HepG2 (cell line): Measurements from ENCODE around the gene GYPB. TPM values are rescaled to one million over a fixed set of nuclear protein-coding genes. Genes with fewer than 3 reads are reported as not detected.
"Not testable (repeated sequence)": the region's sequence is repeated elsewhere in the genome, so short reads cannot be mapped to it uniquely, and the experiment has no call there.

Experiments
- ATAC-seq: fragments of 200-7000 bp; cut with Tn5 transposase; 3 replicates; pipeline ENCODE4 v1.9.1; 2020; ENCODE audit warnings: mild to moderate bottlenecking, moderate library complexity
- BruUV-seq: library from RNA; stranded (reverse); fragments of 400-500 nt; replicated peaks from 2 replicates; lab custom pipeline; 2021; lab: Mats Ljungman, UMichigan
- CTCF ChIA-PET: fragments of 300-600 bp; formaldehyde crosslinking; extraction: SDS; loops from one replicate; lab custom pipeline; 2021; ENCODE audit warnings: low total read pairs, inconsistent platforms, low intra/inter-chr PET ratio; lab: Yijun Ruan, JAX
- POLR2A ChIA-PET: fragments of 350-600 bp; sonication (Branson Sonifier 250); formaldehyde crosslinking; loops from one replicate; lab custom pipeline; 2020; ENCODE audit warnings: antibody characterized with exemption, inconsistent platforms; lab: Yijun Ruan, JAX
- DNase-seq: peaks from one replicate; pipeline ENCODE4 v3.0.0-alpha.2; 2015; ENCODE audit warnings: low spot score
- FAIRE-seq: peaks from 3 replicates; lab custom pipeline; 2011; peaks lifted over from hg19 to GRCh38; lab: Jason Lieb, UNC
- H2AFZ ChIP-seq: one replicate; pipeline ENCODE4 v1.6.1; 2011; ENCODE audit warnings: low read length, inconsistent platforms
- H3K27ac ChIP-seq: fragments of 300-600 bp; 3 replicates; pipeline ENCODE4 v1.8.0; 2011; ENCODE audit warnings: mixed run types, mild to moderate bottlenecking, mixed read lengths, low read length, inconsistent platforms; ENCODE audit not compliant: insufficient read depth; ENCODE audit errors: extremely low read length
- H3K27me3 ChIP-seq, 2 experiments: fragments of 200-600 bp in 1 of 2; 2 replicates in 1 of 2; 3 replicates in 1 of 2; pipeline versions ENCODE4 v1.6.0 to v1.8.0; 2011; ENCODE audit warnings: low read length in 2 of 2, mild to moderate bottlenecking in 2 of 2, moderate library complexity in 2 of 2, inconsistent platforms in 1 of 2; ENCODE audit not compliant: insufficient read depth in 2 of 2, control insufficient read depth in 1 of 2
- H3K36me3 ChIP-seq, 2 experiments: fragments of 200-600 bp in 1 of 2; replicated peaks in 1 of 2; 2 replicates in 1 of 2; 3 replicates in 1 of 2; pipeline versions ENCODE4 v1.5.1 to v1.8.0; 2011; ENCODE audit warnings: low read length in 2 of 2, inconsistent platforms in 1 of 2; ENCODE audit not compliant: insufficient read depth in 2 of 2, control insufficient read depth in 1 of 2
- H3K4me1 ChIP-seq: 2 replicates; pipeline ENCODE4 v1.5.1; 2012; ENCODE audit warnings: low read length, inconsistent platforms; ENCODE audit not compliant: insufficient read depth
- H3K4me2 ChIP-seq: 2 replicates; pipeline ENCODE4 v1.6.0; 2011; ENCODE audit warnings: low read depth, low read length, inconsistent platforms
- H3K4me3 ChIP-seq, 3 experiments: fragments of 200-600 bp in 1 of 3; sonication (generic), shearing (Covaris generic) in 1 of 3; replicated peaks in 1 of 3; 2 replicates each; pipeline ENCODE4 v1.5.1; 2011 to 2016; ENCODE audit warnings: low read length in 3 of 3, inconsistent platforms in 2 of 3, low read depth in 2 of 3, mild to moderate bottlenecking in 2 of 3, control low read depth in 1 of 3, mixed read lengths in 1 of 3; ENCODE audit not compliant: insufficient read depth in 1 of 3
- H3K79me2 ChIP-seq: one replicate; pipeline ENCODE4 v1.6.1; 2011; ENCODE audit warnings: low read length, inconsistent platforms; ENCODE audit not compliant: insufficient read depth
- H3K9ac ChIP-seq: 2 replicates; pipeline ENCODE4 v1.6.0; 2011; ENCODE audit warnings: mild to moderate bottlenecking, low read depth, low read length, inconsistent platforms; ENCODE audit not compliant: insufficient read depth
- H3K9me3 ChIP-seq: 2 replicates; pipeline ENCODE4 v1.5.1; 2012; ENCODE audit warnings: mild to moderate bottlenecking, low read length
- H4K20me1 ChIP-seq: 2 replicates; pipeline ENCODE4 v1.6.0; 2011; ENCODE audit warnings: inconsistent platforms, mild to moderate bottlenecking, low read length, moderate library complexity; ENCODE audit not compliant: insufficient read depth
- WGBS: methylation state at CpG from one replicate; pipeline ENCODE4 v1.1.6; 2017; ENCODE audit warnings: low lambda C conversion rate; 5-methylcytosine and 5-hydroxymethylcytosine counted together
- in situ Hi-C: cut with HindIII; loops from 2 replicates; pipeline ENCODE4 v1.10.0; 2017; ENCODE audit warnings: low pct_unique_long_range_greater_than_20kb; ENCODE audit not compliant: extremely low pct_ligation_motif_present
- intact Hi-C: fragments of 100-400 bp; cut with micrococcal nuclease; formaldehyde crosslinking; loops from one replicate; pipeline ENCODE4 v1.10.0; 2022; ENCODE audit not compliant: unreplicated experiment
- polyA plus RNA-seq, 8 experiments: library from polyadenylated mRNA; depleted of rRNA in 3 of 8; stranded (reverse) in 7 of 8; unstranded in 1 of 8; fragments of >200 nt; fragmentation: Illumina TruSeq in 4 of 8; extraction: Trizol in 4 of 8; gene quantifications; 2 replicates each; pipeline versions ENCODE4 v1.2.1 to v1.2.3, GENCODE V29; 2011 to 2016; ENCODE audit warnings: low read depth in 4 of 8, missing spikeins in 1 of 8, mixed read lengths in 1 of 8; ENCODE audit not compliant: insufficient read depth in 1 of 8
- total RNA-seq, 5 experiments: library from RNA; depleted of rRNA; stranded (reverse); fragments of >200 nt; fragmentation: Illumina TruSeq; extraction: Trizol; gene quantifications; 2 replicates each; pipeline ENCODE4 v1.2.3, GENCODE V29; 2016; ENCODE audit warnings: low read depth in 1 of 5

The GYPB gene
- total and polyA plus RNA-seq, 2 of the 13 experiments (the other 11 are each of a cell fraction or from before 2014, with no cell fraction given), result not detected

DNA sequence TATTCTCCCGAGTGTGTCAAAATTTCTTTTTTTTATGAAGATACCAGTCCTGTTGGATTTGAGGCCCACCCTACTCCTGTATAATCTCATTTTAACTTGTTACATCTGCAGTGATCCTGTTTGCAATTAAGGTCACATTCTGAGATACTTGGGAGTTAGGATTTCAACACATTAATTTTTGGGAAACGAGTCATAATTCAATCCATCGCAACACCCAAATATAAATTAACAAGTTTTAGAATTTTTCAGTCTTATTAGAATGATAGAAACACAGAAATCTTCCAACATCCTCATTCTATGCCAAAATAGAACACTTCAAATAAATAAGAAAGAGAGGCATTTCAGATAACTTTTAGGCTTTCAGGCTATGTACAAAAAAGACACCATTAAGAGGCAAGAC, 36.2 kb upstream of the GYPB start:
- H3K4me2 ChIP-seq, H3K27me3 ChIP-seq, BruUV-seq, H3K9me3 ChIP-seq, in situ Hi-C loops, ATAC-seq, CTCF ChIA-PET, H3K9ac ChIP-seq, H3K4me3 ChIP-seq, DNase-seq, H4K20me1 ChIP-seq, H3K27ac ChIP-seq, FAIRE-seq, H3K4me1 ChIP-seq, H3K79me2 ChIP-seq, H3K36me3 ChIP-seq, intact Hi-C loops, POLR2A ChIA-PET, H2AFZ ChIP-seq: not testable (repeated sequence)
- WGBS, result 5% methylated on average over 3 of the region's 3 CpGs

- ATAC-seq, H3K9me3 ChIP-seq, H3K27me3 ChIP-seq, H3K4me1 ChIP-seq, POLR2A ChIA-PET, FAIRE-seq, H3K4me2 ChIP-seq, DNase-seq, in situ Hi-C loops, BruUV-seq, H3K4me3 ChIP-seq, H3K36me3 ChIP-seq, H3K79me2 ChIP-seq, H2AFZ ChIP-seq, intact Hi-C loops, H3K27ac ChIP-seq, CTCF ChIA-PET, H4K20me1 ChIP-seq, H3K9ac ChIP-seq: not testable (repeated sequence)
- 8% methylated on average over 1 of the region's 1 CpG for WGBS
Measured at GRCh38 chr4:144051494-144051893, 32.3 kb upstream of the GYPB start.

DNA sequence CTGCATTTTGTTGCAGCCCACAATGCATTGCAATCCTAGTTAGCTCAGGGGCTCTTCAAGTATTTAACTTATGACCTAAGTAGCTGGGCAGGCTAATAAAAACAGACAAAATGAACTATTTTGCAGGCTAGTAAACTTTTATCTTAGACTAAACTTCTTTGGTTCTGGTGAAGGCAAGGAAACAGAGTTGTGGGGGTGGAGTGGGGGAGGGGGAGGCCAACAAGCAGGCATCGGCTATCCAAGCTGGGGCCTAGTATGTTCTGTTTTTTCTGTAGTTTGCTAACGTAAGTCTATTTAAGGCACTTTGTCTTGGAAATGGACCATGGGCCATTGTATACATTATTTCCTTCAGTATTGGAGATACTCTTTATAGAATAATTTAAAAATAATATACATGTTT, 31.5 kb upstream of the GYPB start:
- BruUV-seq, H3K79me2 ChIP-seq, H3K27ac ChIP-seq, POLR2A ChIA-PET, H3K4me2 ChIP-seq, in situ Hi-C loops, DNase-seq, H2AFZ ChIP-seq, H3K36me3 ChIP-seq, H3K4me1 ChIP-seq, CTCF ChIA-PET, H3K9me3 ChIP-seq, FAIRE-seq, H3K9ac ChIP-seq, H3K4me3 ChIP-seq, ATAC-seq, H3K27me3 ChIP-seq, intact Hi-C loops, H4K20me1 ChIP-seq: not testable (repeated sequence)
- WGBS, result 9% methylated on average over 2 of the region's 2 CpGs
